C4-2B (cell line): ENCODE data around the gene EEF1A2.

Source experiments
- CTCF ChIP-seq: fragments of 450-650 bp; conservative IDR thresholded peaks from 2 replicates; pipeline ENCODE4 v1.5.1; 2017; ENCODE audit warnings: mild to moderate bottlenecking
- ZFX ChIP-seq: fragments of 450-650 bp; IDR thresholded peaks from 2 replicates; pipeline ENCODE4 v1.6.1; 2017

GRCh38 chr20:63472862-63473390 lies 26.0 kb downstream of the EEF1A2 start:
- TF ChIP-seq CTCF (no peak), ZFX (no peak)
